SU-DHL-6 (cell line): Measurements from ENCODE around the gene SPNS3.

Source experiments
- CTCF ChIP-seq: fragments of 200-600 bp; sonication (generic); IDR thresholded peaks from one replicate; pipeline ENCODE4 v1.5.1; 2017; ENCODE audit warnings: antibody characterized with exemption, mild to moderate bottlenecking, low read length, moderate library complexity; ENCODE audit not compliant: insufficient read depth, poor library complexity, severe bottlenecking
- EZH2phosphoT487 ChIP-seq: fragments of 200-600 bp; sonication (generic), shearing (Covaris generic); conservative IDR thresholded peaks from 2 replicates; pipeline ENCODE4 v1.6.1; 2018; ENCODE audit warnings: mild to moderate bottlenecking, antibody characterized with exemption, low read length, moderate library complexity, mixed read lengths

GRCh38 chr17:4406386-4406785, 27.4 kb upstream of the SPNS3 start:
- no peak for TF ChIP-seq CTCF
- no peak for TF ChIP-seq EZH2phosphoT487
